HG03521 (cell line): ENCODE measurements around the gene GPRC5B.

Experiments used
- ATAC-seq: cut with Tn5 transposase; IDR thresholded peaks from one replicate; pipeline ENCODE4 v1.9.1; 2021; ENCODE audit warnings: mild to moderate bottlenecking, moderate library complexity; ENCODE audit not compliant: unreplicated experiment

Gene GPRC5B

DNA sequence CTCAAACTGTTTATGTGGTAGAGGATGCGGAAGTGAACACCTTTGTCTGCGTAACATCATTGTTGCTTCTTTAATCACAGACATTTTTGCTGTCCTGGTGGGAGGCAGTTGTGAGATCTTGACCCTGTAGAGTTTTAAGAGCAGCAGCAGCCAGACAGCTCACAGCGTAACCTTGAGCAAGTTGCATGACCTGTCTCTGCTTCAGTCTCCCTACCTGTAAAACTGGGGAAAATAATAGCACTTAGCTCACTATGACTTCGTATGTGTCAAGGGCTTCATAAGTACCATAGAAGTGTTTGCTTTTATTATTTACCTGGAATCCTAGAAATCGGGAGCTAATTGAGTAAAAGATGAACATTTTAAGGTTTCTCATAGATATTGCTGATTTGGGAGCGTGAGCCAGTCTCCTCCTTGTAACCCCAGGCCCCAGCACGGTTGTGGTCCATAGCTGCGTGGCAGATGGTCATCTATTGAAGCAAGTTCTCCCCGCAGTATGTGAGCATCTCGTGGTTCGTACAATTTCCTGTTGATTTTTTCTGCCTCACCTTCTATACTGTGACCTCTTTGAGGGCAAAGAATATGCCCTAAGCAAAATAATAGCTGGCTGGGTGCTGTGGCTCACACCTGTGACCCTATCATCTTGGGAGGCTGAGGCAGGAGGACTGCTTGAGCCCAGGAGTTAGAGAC, 34.4 kb downstream of the GPRC5B start:
- ATAC-seq: no peak

DNA sequence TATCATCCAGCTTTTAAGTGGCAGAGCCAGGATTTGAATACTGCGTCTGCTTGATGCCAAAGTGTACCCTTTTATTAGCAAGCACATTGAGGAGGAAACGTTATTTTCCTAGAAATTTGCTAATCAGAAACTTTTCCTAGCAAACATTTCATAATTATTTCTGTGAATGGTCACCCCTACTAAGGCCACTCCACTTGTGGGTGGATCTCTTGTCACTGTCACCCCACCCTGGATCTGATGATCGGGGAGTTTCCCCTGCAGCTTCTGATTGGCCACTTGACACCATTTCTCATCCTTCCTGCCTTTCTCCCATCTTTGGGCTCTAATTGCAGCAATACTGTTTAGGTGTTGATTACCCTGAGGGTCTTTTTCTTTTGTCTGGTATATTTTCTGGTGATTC, 35.9 kb downstream of the GPRC5B start:
- ATAC-seq: no peak

DNA sequence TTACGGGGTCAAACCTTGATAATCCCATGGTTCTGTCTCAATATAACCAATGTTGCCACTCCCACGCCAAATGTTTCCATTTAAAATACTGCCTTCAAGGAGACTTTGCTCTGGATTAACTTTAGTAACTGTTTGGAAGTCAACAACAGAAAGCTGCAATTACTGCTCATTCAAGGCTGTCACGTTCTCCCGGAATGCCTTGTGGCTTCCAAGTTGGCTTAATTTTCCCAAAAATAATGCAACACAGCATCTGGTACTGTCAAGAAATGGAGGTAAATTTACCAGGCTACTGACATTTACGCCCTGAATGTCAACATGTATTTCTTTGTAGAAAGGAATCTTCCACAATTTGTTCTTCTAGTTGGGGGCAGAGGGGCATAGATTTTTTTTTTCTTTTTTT, 38.2 kb downstream of the GPRC5B start:
- ATAC-seq: no peak

DNA sequence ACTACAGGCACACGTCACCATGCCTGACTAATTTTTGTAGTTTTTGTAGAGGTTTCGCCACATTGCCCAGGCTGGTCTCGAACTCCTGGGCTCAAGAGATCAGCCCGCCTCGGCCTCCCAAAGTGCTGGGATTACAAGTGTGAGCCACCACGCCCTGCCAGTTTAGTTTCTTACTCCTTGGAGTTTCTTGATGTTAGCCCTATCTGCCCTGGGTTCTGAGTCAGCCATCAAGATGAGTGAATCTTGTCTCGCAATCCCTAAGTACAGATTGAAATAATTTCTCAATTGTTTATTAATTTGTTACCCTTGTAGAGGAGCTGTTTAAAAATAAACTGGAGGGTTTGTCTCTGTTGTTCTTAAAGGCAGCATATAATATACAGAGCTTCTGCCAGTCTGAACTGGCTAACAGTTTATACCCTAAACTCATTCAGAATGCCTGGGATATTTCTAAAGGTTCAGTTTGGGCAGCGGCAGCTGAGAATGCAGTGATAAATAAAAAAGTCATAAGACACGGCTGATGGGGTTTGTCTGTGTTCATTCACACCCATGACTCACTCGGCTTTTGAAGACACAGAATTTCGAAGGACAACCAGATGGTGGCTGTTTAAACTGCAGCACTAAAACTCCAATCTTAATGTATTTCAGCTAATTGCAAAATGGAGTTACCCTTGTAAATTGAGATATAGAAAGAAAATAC, 39.6 kb downstream of the GPRC5B start:
- ATAC-seq: no peak

DNA sequence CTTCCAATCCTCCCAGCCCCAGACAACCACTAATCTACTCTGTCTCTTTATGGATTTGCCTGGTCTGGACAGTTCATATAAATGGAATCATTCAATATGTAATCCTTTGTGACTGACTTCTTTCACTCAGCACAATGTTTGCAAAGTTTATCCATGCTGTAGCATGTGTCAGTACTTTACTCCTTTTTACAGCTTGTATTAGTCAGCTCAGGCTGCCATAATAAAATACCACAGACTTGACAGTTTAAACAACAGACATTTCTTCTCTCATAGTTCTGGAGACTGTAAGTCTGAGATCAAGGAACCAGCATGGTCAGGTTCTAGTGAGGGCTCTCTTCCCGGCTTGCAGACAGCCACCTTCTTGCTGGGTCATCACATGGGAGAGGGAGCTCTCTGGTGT, 41.3 kb downstream of the GPRC5B start:
- no peak for ATAC-seq

DNA sequence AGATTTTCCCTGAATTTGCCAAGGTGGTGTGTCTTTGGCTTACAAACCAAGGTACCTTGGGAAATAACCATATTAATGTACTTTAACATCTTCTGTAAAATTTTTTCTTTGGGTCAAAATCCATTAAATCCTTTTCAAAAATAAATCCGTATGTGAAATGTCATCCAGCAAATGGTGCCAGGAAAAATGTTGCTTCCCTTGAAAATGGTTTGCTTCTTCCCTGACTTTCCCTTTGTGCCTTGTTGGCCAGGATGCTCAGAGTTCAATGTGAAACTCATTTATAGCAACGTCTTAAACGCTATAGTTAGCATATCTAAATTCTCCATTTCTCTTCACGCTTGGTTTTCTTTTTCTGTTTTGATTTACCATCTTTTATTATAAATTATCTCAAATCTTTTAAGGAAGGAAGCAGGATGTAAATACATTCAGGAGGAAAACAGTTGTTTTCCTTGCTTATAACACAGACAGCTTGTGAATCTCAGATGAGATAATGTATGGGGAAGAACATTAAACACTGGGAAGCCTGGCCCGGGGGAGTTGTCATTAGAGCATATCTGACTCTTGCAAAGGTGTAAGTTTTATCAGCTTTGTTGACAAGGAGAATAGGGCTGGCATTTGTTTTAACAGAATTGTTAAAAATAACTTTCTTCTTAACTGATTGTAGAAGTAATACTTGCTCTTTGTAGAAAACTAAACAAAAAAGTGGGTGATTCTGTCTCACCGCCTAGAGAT, 42.1 kb downstream of the GPRC5B start:
- ATAC-seq: no peak

DNA sequence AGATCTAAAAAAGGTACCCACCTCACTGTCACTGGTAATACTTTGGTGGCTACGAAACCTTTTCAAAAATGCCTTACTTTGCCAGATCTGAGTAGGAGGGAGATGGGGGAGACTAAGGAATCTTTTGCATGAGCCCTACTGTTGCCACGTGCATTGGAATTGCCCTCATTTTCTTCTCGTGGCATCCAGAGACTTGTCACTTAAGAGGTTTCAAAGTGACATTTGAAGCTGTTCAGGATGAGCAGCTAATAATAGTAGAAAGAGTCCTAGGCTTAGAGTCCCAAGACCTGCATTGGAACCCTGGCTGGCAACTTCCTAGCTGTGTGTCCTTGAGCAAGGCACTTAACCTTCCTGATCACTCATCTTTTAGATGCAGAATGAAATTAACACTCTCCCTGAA, 43.5 kb downstream of the GPRC5B start:
- ATAC-seq: no peak

DNA sequence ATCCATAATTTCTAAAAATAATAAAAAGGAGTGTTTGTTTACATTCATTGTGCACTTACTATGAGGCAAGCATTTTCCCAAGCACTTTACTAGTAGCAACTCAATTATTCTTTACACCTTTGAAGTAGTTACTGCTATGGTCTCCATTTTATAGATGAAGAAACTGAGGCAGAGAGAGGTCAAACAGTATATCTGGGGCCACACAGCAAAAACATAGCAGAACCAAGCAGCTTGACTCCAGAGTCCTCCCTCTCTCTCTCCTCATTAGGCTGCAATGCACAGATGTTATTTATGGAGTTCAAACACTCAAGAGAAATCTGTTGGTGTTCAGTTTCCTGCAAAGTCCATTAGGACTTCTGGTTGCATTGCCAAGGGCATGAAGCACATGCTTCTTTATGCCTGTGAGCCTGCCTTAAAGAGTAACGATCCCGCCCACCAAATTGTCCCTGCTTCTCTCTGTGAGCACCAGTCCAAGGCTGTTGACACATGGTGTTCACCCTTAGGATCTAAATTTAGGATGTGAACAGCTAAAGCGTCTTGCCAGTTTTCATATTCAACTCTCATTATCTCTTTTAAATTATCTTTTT, 44.0 kb downstream of the GPRC5B start:
- no peak for ATAC-seq

DNA sequence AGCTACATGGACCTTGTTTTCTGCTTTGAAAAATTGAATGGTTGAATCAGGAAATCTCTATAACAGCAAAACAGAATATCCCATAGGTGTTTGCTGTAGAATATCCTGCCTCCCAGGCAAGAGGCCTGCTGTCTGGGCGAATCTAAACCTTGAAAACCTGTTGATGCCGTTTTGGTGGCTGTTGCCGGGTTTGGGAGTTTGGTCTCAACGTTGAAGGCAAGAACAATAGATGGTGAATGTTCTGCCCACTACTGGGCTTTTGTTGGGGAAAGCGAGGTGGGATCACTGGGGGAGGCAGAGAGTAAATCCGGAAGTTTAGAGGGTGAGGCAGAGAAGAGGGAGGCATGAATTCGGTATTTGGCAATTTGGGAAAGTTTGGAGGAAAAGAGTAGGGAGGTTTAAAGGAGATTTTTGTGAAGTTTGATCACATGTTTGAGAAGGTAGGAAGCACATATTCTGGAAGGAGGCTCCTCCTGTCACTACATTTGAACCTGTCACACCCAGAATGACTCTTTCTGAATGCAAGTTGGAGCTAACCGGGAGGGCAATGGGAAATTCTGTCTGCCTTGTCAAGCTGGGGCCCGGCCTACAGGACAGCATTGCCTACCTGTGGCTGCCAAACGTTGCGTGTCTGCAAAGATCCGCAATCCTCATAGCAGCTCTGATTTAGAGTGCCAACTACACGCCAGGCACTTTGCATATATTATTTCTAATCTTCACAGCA, 46.5 kb downstream of the GPRC5B start:
- ATAC-seq: no peak

DNA sequence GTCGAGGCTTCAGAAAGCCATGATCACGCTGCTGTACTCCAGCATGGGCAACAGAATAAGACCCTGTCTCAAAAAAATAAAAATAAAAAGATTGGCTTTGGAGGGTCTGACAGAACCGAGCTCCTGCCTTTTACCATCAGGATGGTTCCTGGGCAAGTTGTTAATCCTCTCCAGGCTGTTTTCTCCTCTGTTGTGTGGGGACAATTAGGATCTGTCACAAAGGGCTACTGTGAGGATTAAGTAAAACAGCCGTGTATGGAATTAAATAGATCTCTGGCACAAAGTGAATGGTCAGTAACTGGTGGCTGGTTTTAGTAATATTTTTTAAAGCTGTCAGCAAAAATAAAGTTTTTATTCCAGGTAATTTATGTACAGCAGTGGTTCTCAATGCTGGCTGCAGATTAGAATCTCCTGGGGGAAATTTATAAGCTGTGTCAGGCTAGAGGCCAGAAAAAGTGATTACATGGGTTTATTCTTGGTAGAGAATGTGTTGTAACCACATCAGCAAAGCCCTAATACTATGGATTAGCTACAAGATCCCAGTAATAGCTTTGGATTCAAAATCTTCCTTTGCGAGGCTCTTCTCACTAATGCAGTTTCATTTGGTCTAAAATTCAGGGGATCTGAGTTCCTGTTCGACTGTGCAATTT, 47.2 kb downstream of the GPRC5B start:
- no peak for ATAC-seq

DNA sequence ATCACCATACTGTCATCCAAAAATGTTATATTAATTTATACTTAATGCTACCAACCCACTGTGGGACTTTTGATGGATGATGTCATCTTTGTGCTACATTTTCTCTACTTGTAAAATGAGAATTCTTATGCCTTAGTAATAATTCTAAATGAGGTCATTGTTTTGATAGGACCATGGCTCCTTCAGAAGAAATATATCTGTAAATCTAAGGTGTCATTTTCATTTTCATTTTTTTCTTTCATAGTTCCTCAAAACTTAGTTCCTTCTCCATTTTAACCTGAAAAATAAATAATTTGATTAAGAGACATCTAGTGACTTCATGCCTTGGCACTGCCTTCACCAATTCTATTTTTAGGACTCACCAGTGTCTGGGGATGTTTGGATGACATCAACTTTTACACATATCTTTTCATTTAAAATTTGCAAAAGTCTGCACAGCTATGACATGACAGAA, 48.7 kb downstream of the GPRC5B start:
- no peak for ATAC-seq

DNA sequence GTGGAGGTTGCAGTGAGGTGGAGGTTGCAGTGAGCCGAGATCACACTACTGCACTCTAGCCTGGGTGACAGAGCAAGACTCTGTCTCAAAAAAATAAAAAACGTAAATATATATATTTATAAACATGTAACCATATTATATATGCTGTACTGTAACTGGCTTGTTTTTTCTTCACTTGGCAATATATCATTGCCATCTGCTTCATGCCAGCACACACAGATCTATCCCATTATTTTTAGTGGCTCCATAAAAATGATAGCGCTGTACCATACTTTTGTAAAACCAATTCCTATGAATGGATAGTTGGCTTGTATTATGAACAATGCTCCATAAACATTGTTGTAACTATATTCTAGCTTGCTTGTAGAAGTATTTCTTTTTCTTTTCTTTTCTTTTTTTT, 49.5 kb downstream of the GPRC5B start:
- no peak for ATAC-seq

DNA sequence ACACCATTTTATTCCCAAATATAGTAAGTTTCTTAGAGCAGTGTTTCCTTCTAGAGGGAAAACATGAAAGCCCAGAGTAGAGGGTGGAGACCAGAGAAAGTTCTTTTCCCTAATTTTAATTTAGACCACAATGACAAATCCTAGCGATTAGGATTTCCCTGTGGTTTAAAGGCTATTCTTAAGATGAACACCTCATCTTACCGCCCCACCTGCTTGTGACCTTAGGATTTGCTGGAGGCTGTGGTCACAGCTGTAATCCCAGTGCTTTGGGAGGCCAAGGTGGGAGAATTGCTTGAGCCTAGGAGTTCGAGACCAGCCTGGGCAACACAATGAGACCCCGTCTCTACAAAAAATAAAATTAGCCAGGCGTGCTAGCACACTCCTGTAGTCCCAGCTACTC, 51.1 kb downstream of the GPRC5B start:
- ATAC-seq: no peak

DNA sequence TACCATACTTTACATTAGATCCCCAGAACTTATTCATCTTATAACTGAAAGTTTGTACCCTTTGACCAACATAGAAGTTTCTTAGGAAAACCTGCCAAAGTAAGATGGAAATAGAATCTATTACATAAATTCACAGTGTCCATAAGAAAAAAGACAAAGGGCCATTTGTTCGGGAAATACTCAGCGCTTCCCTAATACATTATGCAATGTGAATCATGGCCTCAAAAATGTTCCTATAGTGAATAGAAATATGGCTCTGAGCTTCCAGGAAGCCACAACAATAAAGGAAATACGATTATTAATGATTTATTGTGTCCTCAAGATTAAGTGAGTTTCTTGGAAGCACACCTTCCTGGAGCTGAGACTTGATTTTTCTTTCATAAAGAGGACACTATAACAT, 51.5 kb downstream of the GPRC5B start:
- no peak for ATAC-seq

DNA sequence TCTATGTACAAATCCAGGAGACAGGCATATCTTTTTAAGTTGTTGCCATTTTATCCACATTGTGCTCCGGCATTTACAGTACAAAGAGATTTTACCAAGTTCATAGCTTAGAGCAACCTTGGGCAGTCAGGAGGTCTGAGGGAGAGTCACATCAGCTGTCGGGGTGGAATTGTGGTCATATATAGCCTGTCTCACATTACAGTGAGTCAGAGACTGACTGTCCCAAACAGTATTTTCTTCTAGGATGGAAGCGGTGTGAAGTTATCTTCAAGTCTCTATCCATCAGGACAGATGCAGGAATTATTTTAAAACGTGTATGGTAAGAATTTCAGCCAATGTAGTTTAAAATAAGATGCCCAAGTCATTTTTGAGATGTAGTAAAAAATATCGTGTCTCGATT, 53.0 kb downstream of the GPRC5B start:
- no peak for ATAC-seq

DNA sequence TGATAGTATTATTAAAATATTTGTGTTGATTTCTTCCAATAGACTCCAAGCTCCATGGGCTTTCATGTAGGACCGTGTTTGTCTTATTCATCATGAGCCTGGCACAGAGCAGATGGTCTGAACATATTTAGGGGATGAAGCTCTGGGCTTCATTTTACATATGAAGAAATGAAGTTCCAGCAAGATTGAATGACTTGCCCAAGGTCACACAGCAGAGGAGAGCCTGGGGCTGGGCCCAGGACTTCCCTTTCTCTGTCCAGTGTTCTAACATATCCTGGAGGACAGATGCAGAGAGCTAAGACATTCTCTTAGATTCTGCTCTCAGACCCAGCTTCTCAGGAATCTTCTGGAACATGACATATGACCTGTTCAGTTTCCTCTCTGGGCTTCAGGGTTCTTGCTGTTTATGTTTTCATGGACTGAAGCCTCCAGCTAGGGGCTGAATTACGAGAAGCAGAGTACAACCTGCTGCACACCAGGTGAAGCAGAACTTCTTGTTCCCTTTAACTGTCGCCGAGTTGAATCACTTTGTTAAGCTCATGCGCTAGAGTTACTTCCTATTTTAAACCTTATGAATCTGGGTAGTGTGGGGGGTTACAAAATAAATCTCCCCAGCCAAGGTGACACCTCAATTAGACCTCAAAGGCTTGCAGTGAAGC, 53.6 kb downstream of the GPRC5B start:
- no peak for ATAC-seq

DNA sequence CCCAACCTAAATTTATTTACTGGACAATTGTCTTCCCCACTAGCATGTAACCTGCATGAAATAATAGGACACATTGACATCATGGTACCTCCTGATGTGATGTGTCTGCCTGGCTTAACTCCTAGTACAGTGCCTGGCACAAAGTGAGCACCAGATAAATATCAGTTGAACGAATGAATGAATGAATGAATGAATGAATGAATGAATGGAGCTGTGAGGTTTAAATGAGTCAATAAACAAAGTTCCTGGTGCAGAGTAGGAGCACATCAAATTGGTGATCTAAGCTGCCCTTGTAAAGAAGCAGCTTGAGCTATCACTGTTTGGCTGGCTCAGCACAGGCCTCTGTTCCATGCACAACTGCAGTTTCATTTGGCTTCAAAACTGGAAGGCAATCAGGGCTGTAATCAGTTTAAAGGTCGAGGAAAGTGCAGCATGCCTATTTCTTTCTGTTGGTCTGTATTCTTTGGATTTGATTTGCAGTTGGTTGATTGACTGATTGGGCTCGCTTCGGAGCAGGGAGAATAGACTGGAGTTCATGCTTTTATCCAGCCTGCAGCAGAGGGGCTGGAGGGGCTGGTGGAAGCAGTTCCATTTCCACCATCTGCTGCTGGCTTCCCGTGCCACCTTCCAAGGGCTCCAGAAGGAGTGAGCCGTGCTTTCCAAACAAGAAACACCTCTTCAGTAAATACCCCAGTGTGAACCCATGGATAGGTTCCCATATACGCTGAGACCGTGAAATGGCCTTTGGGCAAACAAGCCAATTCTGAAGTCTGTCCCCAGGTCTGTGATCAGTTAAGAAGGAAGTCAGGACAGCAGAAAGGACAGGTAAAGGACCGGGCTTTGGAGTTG, 54.6 kb downstream of the GPRC5B start:
- no peak for ATAC-seq

DNA sequence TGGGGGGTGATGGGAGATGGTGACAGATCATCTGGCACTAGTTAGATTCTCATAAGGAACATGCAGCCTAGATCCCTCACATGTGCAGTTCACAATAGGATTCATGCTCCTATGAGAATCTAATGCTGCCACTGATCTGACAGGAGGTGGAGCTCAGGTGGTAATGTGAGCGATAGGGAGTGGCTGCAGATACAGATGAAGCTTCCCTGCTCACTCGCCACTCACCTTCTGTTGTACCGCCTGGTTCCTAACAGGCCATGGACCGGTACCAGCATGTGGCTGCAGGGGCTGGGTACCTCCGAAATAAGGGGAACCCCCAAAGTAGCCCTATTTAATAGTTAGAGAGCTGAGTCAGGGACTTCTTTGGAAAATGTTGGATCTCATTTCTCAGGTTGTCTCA, 60.4 kb downstream of the GPRC5B start:
- no peak for ATAC-seq

DNA sequence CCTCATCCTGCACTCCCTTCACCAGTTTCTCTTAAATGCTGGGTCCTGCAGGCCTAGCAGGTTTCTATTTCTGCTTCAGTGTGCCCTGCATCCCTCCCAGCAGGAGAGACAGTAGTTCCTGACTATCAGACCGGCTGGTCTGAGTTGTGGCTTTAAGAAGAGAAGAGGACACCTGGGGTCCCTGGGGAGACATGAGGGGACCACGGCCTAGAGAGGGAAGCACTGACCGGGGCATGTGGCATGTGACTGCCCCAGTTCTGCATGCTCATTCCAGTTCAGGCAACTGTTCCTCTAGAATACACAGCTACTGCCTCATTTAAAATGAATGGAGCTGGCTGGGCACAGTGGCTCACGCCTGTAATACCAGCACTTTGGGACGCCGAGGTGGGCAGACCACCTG, 61.3 kb downstream of the GPRC5B start:
- no peak for ATAC-seq
